GM12874 (cell line): ENCODE results near the gene ACE2.
A peak's percentile ranks its signal among the peaks of the same experiment; 100 is the strongest.

Experiments
- TF ChIP-seq, protein P1 (sequence below): IDR thresholded peaks from 2 replicates; pipeline ENCODE4 v1.5.1; 2011; ENCODE audit warnings: low read depth, mild to moderate bottlenecking, control low read depth, low read length, moderate library complexity; ENCODE audit not compliant: insufficient read depth

Gene ACE2

DNA sequence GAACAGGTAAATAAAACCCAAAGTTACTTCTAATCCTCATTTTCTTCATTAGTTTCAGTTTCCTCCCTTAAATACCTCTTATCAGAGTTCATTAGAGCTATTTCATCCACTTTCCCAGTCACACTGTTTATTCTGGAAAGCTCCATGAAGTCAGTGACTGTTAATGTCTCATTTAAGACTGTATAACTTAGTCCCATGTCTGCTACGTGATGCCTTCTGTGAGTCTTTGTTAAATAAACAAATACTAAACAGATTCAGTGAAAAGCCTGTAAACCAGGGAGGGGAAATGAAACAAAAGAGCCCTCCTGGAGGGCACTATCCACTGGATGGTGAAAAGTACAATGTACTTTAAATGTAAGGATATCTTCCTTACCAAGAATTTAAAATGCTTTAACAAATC is 24.7 kb downstream of the ACE2 start:
- TF ChIP-seq, protein P1, sequence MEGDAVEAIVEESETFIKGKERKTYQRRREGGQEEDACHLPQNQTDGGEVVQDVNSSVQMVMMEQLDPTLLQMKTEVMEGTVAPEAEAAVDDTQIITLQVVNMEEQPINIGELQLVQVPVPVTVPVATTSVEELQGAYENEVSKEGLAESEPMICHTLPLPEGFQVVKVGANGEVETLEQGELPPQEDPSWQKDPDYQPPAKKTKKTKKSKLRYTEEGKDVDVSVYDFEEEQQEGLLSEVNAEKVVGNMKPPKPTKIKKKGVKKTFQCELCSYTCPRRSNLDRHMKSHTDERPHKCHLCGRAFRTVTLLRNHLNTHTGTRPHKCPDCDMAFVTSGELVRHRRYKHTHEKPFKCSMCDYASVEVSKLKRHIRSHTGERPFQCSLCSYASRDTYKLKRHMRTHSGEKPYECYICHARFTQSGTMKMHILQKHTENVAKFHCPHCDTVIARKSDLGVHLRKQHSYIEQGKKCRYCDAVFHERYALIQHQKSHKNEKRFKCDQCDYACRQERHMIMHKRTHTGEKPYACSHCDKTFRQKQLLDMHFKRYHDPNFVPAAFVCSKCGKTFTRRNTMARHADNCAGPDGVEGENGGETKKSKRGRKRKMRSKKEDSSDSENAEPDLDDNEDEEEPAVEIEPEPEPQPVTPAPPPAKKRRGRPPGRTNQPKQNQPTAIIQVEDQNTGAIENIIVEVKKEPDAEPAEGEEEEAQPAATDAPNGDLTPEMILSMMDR: no peak

DNA sequence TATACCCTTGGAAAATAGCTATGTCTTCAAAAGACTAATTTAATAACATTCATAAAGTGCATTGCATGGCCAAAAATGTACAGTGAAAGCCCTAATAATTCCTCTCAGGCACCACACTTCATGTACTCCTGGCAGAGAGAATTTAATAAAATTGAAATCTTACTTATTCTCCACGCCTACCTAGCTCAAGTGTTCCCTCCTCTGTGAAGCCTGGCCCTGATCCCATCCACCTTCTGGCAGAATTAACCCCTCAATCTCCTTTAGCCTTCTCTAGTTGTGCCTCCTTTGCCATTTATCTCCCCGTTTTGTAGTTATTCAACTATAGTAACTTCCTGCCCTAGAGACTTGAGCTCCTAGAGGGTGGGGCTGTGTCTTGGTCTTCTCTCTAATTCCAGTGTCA is 26.7 kb downstream of the ACE2 start:
- TF ChIP-seq, protein P1: no peak

DNA sequence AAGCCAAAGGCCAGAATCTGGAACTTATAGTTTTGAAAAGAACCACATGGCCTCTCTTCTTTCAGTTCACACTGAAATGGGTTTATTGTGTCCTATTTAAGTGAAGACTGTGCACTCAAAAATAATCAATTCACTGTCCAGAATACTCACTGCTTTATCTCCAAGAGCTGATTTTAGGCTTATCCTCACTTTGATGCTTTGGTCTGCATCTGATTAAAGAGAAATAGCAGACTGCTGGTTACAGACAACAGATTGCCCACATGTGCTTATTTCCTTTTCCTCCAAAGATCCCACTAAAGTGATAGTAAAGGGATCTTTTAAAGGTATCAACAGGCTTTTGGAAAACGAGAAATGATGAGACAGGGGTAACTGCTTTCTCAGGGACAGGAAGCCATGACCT is 30.6 kb downstream of the ACE2 start:
- TF ChIP-seq, protein P1: no peak

DNA sequence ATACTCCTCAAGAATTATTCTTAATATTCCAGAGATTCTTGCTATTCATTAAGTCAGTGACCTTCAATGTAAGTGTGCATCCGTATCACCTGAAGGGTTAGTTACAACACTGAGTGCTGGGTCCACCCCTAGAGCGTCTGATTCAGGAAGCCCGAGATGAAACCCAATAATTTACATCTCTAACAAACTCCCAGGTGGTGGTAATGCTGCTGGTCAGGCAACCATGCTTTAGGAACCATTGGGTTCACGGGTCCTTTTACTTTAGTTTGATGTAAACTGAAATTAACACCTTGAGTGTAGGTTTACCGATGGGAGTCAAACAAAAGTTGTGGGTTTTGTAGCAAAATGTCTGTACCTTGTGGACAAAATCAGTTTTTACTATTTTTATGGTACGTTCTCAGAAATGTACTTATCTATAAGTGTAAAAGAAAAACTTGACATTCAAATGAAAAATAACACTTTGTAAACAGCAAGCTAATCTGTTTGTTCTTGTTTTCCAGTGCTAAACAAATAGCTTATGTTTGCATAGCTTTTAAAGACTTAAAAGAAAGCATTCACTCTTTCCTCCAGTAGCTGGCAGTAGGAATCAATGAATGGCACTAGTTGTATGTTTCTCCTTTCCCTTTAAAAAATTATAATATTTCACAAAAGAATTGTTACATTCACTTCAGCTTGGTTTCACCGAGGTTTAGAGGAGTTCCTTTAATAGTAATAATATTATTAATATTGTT is 32.7 kb downstream of the ACE2 start:
- TF ChIP-seq, protein P1: no peak

DNA sequence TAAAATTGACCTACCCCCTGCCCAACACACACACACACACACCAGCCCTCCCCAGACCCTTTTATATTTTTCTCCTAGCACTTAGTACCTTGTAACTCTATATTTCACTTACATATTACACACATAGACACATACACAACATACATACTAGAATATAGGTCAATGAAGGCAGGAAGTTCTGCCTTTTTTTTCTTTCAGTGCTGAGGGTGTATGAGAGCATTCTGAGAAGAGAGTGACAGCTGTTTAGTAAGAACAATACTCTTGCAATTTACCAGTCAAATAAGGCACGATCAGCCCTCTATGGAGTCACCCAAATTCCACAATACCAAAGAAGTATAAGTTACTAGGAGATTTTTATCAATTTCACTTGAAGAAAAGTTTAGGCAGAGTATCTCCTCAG is 33.5 kb downstream of the ACE2 start:
- TF ChIP-seq, protein P1: no peak

DNA sequence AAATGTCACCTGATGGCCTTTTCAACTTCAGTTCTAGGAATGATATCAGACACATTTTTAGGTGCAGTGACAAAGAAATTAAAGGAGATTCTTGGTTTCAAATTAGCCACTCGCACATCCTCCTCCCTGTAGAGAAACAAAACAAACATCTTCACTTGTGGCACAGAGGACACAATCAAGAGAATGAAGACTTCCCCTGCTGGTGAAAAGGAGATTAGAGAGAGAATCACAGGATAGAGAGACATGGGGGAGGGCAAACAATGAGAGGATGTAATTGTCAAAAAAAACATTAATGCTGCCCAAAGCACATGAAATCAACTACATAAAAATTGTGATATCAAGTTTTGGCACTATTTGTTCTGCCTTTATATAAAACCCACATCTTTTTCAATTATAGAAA is 34.5 kb downstream of the ACE2 start:
- TF ChIP-seq, protein P1: no peak

DNA sequence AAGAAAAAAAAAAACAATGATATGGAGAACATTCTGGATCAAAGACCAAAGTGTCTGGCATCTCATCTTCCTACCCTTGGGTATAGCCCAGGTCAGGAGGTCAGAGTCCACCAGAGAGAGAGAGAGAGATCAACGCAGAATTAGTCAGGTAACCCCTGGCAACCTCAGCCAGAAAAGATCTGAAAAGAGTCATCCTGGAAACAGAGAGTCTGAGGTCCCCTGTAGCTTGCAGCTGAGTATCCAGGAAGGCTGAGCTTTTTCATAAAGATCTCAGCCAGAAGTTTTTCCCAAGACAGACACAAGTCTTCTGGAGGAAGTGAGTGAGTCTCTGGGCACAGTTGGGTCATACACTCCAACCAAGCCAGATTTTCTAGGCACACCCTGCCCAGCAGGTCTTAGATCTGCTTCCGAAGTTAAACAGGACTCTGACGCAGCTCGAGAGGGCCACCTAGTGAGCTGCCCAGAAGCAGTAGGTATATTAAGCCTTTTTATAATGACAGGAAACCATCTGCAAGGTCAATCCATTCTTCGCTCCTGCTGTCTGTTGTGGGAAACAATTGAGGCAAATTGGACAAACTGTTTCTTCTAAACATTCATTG is 35.7 kb downstream of the ACE2 start:
- TF ChIP-seq, protein P1: peak; percentile 40
